Activated naive CD4-positive, alpha-beta T cell treated with anti-CD3 and anti-CD28 coated beads for 36 hours (primary cell): ENCODE measurements around the gene PANK4. TPM values are rescaled to one million over a fixed set of nuclear protein-coding genes. Genes with fewer than 3 reads are reported as not detected.

ENCODE experiments used
- CTCF ChIA-PET: fragments of 350-600 bp; sonication (Branson Sonifier 250); formaldehyde crosslinking; loops from one replicate; lab custom pipeline; 2021; ENCODE audit warnings: antibody characterized with exemption; lab: Charles Lee
- DNase-seq: peaks from one replicate; pipeline ENCODE4 v3.0.0-alpha.2; 2020
- H3K27ac Mint-ChIP-seq: one replicate; pipeline ENCODE4 v1.8.0; 2021; ENCODE audit warnings: mild to moderate bottlenecking, mixed read lengths
- H3K27me3 Mint-ChIP-seq: one replicate; pipeline ENCODE4 v1.8.0; 2021; ENCODE audit warnings: low read depth, mixed read lengths
- H3K36me3 Mint-ChIP-seq: one replicate; pipeline ENCODE4 v1.8.0; 2021; ENCODE audit warnings: low read depth, mixed read lengths
- H3K4me1 Mint-ChIP-seq: one replicate; pipeline ENCODE4 v1.8.0; 2021; ENCODE audit warnings: low read depth, mixed read lengths
- H3K4me3 Mint-ChIP-seq: one replicate; pipeline ENCODE4 v1.8.0; 2021; ENCODE audit warnings: mild to moderate bottlenecking, moderate library complexity, mixed read lengths
- H3K9me3 Mint-ChIP-seq: one replicate; pipeline ENCODE4 v1.8.0; 2021; ENCODE audit warnings: mixed read lengths
- intact Hi-C: fragments of 100-400 bp; cut with micrococcal nuclease; formaldehyde crosslinking; loops from one replicate; pipeline ENCODE4 v1.15.1; 2023
- total RNA-seq, 2 experiments: library from RNA; stranded (reverse); gene quantifications; one replicate each; pipeline ENCODE4 v1.2.3, GENCODE V29; 2021

Gene PANK4
- total RNA-seq, 2 experiments from 2014 or later: 46.6 to 51.4 TPM

DNA sequence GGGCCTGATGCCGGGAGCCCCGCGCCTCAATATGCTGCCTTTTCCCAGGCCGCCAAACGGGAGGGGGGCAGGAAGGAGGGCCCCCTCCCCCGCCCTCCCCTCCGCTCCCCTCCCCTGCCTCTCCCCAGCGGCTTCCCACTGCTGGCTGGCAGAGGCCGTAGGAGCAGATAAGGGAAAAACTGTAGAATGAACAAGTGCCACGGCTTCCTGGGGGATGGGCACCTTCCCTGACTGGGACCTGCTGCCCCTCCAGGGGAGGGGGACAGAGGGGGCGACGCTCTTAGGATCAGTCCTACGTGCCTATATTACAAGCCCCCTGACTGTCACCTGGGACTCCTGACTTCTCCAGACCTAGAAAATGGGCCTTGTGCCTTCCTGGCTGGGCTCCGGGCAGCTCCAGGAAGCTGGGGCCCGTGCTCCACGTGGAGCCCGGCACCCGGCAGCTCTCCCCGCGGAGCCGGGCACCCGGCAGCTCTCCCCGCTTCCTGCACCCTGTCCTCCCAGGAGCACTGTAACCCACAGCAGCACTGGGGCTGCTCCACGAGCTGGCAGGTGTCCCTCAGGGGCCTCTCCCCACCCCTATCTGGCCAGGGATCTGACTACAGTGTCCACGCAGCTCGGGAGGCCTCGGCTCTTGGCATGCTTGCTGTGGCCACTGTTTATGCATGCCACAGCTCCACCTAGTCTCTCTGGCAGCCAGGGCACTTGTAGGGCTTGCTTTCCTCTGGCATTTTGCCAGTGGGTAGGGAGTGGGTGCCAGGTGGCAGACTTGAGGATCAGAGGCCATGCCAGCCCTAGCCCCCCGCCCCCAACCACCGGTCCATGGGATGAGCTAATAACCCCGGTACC is 4.3 kb upstream of the PANK4 start:
- Mint-ChIP-seq H3K27me3 (peaks cover 9% of the 10 kb centered on the region), H3K36me3 (no peaks in the 10 kb centered on the region), H3K27ac (no peak overlapping the region), H3K9me3 (no peaks in the 10 kb centered on the region), H3K4me3 (peak overlapping the region; percentile 36), H3K4me1 (peaks cover 16% of the 10 kb centered on the region)
- CTCF ChIA-PET: interaction anchor here (0.8 to 1.1 kb wide), 3 partner anchors 9 to 17 kb away, joined by 3 read pairs; no protein-coding TSS in a partner anchor
- DNase-seq: no peak
- intact Hi-C loops: no loop called here

DNA sequence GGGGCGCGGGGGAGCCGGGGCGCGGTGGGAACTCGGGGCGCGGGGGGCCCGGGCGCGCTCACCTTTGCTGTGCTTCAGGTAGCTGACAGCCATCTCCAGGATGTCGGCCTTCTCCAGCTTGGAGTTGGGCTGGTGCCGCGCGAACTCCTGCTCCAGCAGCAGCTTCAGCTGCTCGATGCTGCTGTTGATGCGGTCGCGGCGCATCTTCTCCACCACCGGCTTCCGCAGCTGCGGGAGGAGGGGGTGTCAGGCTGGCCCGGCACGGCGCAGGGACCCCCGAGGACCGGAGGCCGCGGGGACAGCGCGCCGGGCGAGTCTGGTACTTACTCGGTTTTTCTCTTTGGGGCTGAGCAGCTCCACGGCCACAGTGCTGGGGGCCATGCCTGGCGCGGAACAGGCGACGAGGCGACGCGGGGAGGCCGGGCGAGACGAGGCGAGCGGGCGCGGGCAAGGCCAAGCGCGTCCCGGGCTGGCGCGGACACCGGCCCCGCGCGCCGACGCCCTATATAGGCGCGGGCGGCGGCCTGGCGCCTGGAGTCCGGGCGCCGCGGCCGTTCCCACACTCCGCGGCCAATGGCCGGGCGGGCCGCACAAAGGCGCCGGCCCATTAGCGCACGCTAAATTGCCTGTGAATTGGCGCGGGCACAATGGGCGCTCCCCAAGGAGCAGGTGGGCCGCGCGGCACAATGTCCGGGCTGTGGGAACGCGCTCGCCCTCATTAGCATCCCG is 3.6 kb upstream of the PANK4 start, which contains the start of gene HES5:
HES5 (minus strand) TSS at position 480 of the 729 bp plus-strand sequence; CDS start at position 381, 99 bp downstream.
- CTCF ChIA-PET: interaction anchor here (0.8 to 1.2 kb wide), 4 partner anchors 10 to 17 kb away, joined by 3 to 4 read pairs (median 3); no protein-coding TSS in a partner anchor
- no peak for DNase-seq
- intact Hi-C loops: loop anchor here (5.0 kb wide), 1 partner anchor 333 kb away; no protein-coding TSS in a partner anchor
- Mint-ChIP-seq H3K27me3 (peaks cover 9% of the 10 kb centered on the region), H3K9me3 (no peaks in the 10 kb centered on the region), H3K36me3 (no peaks in the 10 kb centered on the region), H3K4me3 (peak within 1 kb of the TSS; percentile 60), H3K4me1 (peaks cover 21% of the 10 kb centered on the region), H3K27ac (no peak within 1 kb of the TSS)

DNA sequence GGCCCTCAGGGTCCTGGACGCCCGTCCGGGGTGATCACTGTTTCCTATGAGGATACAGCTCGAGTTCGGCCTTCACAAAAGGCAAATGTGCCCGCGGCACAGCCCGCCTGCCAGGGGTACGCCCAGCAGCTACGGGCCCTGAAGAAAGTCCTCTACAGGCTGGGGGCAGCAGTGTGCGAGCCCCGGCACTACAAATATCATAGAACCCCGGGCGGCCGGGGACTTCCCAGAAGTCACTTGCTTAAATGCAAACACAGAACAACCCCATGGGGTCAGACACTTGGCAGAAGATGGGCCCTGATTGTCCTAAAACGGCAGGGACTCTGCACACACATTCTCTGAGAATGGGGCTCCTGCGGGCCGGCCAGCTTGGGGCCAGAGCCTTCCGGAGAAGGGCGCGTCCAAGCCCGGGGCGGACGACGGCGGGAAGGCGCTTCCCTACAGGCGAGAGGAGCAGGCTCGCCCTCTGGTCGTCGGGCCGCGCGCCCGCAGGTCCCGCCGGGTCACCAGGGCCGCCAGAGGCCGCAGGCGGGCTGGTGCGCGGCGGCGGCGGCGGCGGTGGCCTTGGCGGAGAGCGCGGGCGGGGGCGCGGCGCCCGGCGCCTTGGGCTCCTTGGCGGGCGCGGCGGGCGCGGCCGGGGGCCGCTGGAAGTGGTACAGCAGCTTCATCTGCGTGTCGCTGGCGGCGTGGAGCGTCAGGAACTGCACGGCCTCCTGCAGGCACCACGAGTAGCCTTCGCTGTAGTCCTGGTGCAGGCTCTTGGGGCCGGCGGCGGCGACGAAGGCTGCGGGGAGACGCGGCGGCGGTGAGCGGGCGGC is 2.8 kb upstream of the PANK4 start:
- Mint-ChIP-seq H3K4me1 (peaks cover 29% of the 10 kb centered on the region), H3K4me3 (peak overlapping the region; percentile 60)
- CTCF ChIA-PET: interaction anchor here (1.2 kb wide), 1 partner anchor 18 kb away, joined by 4 read pairs; no protein-coding TSS in a partner anchor

DNA sequence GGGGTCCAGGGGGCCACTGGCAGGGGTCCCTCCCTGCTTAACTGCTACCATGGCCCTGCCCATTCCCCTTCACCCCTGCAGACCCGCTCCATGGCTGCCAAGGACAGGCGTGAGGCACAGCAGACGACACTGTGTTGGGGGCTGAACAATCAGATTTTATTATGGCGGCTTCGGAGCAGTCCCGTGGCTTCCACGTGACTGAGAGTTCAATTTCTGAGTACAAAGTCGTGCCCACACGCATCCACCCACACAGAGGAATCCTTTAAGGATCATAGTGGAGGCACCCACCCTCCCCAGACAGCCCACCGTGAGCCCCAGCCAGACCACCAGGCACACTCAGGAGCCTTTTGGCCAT is 2.2 kb upstream of the PANK4 start:
- intact Hi-C loops: loop anchor here (5.0 kb wide), 1 partner anchor 331 kb away; no protein-coding TSS in a partner anchor
- Mint-ChIP-seq H3K27me3 (peaks cover 9% of the 10 kb centered on the region), H3K4me3 (peak overlapping the region; percentile 6)

More for the DNA sequence above, 2.8 kb upstream of the PANK4 start:
- Mint-ChIP-seq H3K9me3 (no peaks in the 10 kb centered on the region), H3K27ac (no peak overlapping the region), H3K27me3 (peaks cover 9% of the 10 kb centered on the region), H3K36me3 (no peaks in the 10 kb centered on the region)
- intact Hi-C loops: loop anchor here (5.0 kb wide), 1 partner anchor 332 kb away; no protein-coding TSS in a partner anchor
- DNase-seq: peak; percentile 46

DNA sequence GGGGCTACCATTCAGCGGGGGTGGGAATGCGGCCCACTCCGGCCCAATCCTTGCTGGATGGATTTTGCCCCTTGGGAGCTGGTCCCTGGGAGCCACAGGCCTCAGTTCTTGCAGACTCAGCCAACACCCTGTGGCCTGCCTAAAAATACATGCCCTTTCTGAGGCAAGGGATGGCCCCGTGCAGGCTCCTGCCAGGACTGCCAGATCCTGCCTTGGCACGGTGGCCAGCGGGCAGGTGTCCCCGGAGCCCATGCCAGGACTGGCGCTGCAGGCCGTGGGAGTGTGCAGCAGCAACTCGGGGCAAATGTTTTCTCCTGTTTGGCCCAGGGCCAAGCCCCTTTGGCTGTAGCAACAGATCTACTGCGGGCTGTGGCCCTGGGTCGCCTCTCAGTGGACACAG is 1.6 kb upstream of the PANK4 start:
- Mint-ChIP-seq H3K27me3 (peaks cover 9% of the 10 kb centered on the region), H3K27ac (no peak overlapping the region), H3K4me1 (peaks cover 39% of the 10 kb centered on the region), H3K4me3 (no peak overlapping the region), H3K9me3 (no peaks in the 10 kb centered on the region), H3K36me3 (peaks cover 2% of the 10 kb centered on the region)
- CTCF ChIA-PET: interaction anchor here (0.6 kb wide), 1 partner anchor 21 kb away, joined by 4 read pairs; no protein-coding TSS in a partner anchor
- no peak for DNase-seq
- intact Hi-C loops: loop anchor here (5.0 kb wide), 1 partner anchor 331 kb away; no protein-coding TSS in a partner anchor

More for the DNA sequence above, 2.2 kb upstream of the PANK4 start:
- no peaks in the 10 kb centered on the region for H3K9me3 Mint-ChIP-seq
- DNase-seq: no peak
- H3K36me3 Mint-ChIP-seq: no peaks in the 10 kb centered on the region
- CTCF ChIA-PET: no interaction called here
- H3K27ac Mint-ChIP-seq: no peak overlapping the region
- peaks cover 34% of the 10 kb centered on the region for H3K4me1 Mint-ChIP-seq

DNA sequence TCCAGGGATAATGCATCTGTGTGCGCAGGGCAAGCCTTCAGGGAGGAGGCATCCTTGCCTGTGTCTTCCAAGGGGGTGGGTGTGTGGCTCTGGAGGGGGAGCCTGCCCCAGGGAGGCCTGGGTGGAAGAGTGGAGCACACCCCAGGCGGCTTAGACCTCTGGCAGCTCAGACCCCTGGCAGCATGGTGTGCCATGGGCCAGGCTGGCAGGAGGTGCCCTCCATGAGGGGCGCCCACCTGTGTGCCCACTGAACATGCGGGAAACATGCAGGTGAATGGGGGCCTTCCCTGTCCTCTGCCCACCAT is 1.1 kb upstream of the PANK4 start:
- no peak for DNase-seq
- peaks cover 9% of the 10 kb centered on the region for H3K27me3 Mint-ChIP-seq
- H3K4me3 Mint-ChIP-seq: no peak overlapping the region
- H3K27ac Mint-ChIP-seq: no peak overlapping the region
- intact Hi-C loops: loop anchor here (5.0 kb wide), 1 partner anchor 330 kb away; no protein-coding TSS in a partner anchor
- H3K4me1 Mint-ChIP-seq: peaks cover 44% of the 10 kb centered on the region
- CTCF ChIA-PET: no interaction called here
- H3K36me3 Mint-ChIP-seq: peaks cover 5% of the 10 kb centered on the region
- no peaks in the 10 kb centered on the region for H3K9me3 Mint-ChIP-seq

DNA sequence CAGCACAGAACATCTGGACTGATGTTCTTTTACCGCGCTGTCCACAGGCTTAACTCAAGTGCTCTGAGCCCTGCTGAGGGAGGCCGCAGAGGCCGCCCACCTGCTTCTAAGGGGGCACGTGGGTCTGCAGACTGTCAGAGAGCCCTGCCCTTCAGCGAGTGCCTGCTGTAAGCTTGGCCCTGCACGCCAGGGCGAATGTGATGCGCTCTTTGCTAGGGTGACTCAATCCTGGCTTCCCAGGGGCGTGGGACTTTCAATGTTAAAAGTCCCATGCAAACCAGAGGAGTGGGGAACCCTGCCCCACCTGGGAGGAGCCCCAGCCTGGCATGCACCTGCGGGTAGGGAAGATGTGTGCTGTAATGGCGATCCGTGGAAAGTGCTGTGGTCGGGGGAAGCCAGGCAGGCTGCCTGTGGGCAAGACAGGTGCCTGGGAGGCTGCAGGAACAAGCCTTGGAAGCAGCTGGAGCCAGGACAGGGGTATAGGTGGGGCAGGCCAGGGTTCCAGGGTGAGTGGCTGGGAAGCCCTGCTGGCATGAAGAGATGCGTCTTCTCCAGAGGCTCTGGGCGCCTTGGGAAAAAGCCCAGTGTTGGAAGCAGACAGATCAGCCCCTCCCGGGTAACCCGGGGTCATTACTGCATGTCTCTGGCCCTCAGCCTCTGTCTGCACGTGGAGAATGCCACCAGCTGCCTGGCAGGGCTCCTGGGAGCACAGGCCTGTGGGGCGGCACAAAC is 594 bp upstream of the PANK4 start:
- Mint-ChIP-seq H3K4me1 (peaks cover 47% of the 10 kb centered on the region), H3K36me3 (peaks cover 6% of the 10 kb centered on the region), H3K27ac (no peak overlapping the region), H3K4me3 (peak overlapping the region; percentile 87), H3K9me3 (no peaks in the 10 kb centered on the region), H3K27me3 (peaks cover 7% of the 10 kb centered on the region)
- CTCF ChIA-PET: no interaction called here
- peak; percentile 88 for DNase-seq
- intact Hi-C loops: loop anchor here (1.0 to 5.0 kb wide), 6 partner anchors 20 to 330 kb away; partner anchors contain the start of gene PRXL2B

DNA sequence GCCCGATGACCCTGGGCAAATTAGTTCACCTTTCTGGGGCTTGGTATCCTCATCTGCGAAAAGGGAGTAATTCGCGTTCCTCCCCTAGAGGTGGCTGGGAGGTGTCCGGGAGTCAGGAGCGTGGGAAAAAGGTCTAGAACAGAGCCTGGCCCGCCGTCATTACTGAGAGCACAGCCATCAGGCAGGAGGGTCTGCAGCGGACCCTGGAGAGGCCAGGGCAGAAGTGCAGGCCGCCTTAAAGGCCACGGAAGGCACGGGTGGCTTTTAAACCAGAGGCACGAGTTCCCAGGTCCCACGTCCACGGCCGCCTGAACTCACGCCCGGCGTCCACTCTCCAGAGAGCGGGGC is 850 bp downstream of the PANK4 start:
- CTCF ChIA-PET: interaction anchor here (2.1 kb wide), 1 partner anchor 22 kb away, joined by 10 read pairs; no protein-coding TSS in a partner anchor
- peak overlapping the region; percentile 97 for H3K27ac Mint-ChIP-seq
- H3K36me3 Mint-ChIP-seq: peaks cover 9% of the 10 kb centered on the region
- intact Hi-C loops: loop anchor here (5.0 kb wide), 1 partner anchor 328 kb away; no protein-coding TSS in a partner anchor
- DNase-seq: no peak
- H3K9me3 Mint-ChIP-seq: no peaks in the 10 kb centered on the region
- H3K4me1 Mint-ChIP-seq: peaks cover 45% of the 10 kb centered on the region
- H3K4me3 Mint-ChIP-seq: peak overlapping the region; percentile 87
- H3K27me3 Mint-ChIP-seq: no peaks in the 10 kb centered on the region

DNA sequence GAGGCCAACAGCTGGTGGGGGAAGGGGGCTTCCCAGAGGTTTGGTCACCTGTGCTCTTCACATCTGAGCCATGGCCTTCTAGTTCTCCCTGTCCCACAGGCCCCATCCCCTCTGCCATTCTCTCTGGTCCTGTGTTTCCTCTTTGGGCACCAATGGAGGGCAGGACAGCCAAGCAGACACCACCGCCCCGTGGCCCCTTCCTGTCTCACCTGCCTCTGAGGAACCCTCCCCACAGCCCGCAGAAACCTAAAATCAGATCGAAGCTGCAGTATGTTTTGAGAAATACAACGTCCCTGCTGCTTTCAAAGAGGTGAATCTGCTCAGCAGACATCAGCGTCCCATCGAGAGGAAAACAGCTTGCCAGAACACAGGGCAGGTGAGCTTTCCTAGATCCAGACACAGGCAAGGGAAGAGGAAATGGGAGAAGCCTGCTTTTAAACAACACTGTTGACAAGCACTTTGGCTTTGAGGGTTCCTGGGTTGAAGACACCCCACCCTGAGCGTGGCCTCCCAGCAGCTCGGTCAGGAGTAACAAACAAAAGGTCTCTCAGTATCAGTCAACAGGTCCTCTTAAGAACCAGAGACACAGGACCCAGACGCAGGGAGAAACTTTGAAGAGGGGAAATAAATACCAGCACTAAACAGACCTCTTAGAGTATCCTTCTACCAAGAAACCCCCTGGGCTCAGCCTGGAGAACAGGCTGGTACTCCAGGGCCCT is 2.3 kb downstream of the PANK4 start:
- Mint-ChIP-seq H3K9me3 (no peaks in the 10 kb centered on the region), H3K27me3 (no peaks in the 10 kb centered on the region), H3K27ac (peak overlapping the region; percentile 97), H3K4me3 (peak overlapping the region; percentile 87), H3K4me1 (peaks cover 44% of the 10 kb centered on the region), H3K36me3 (peaks cover 11% of the 10 kb centered on the region)
- intact Hi-C loops: no loop called here
- CTCF ChIA-PET: interaction anchor here (0.6 to 2.1 kb wide), 8 partner anchors 10 to 1118 kb away, joined by 3 to 10 read pairs (median 3); no protein-coding TSS in a partner anchor
- peak; percentile 66 for DNase-seq

DNA sequence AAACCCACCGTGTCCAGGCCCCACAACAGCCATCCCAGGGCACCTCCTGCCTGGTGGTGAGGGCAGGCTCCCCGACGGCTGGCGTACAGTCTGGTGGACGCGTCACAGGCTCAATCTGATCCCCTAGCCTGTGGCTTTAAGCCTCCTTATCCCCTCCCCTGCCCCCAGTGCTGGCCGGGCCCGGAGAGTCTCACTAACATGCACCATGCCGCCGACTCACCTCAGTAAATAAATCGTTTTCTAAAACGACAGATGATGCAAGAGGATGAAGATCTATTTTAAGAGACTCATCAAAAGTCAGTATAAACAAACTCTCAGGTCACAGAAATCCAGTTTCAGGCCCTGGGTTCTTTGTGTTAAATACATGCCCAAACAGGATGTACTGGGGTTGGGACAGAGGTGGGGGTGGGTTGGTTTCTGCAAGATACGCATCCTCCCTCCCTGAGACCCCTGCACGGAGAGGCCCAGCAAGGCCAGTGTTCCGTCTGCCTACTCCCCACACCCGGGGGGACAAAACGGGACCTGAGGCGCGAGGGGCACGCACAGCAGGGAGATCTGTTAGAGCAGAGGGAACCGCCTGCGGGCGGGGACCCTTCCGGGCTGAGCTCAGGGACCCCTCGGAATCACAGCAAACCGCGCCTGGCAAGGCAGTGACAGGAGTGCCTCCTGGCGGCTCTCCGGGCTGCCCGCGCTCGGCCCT is 3.1 kb downstream of the PANK4 start:
- peak overlapping the region; percentile 97 for H3K27ac Mint-ChIP-seq
- H3K4me1 Mint-ChIP-seq: peaks cover 39% of the 10 kb centered on the region
- DNase-seq: peak; percentile 64
- CTCF ChIA-PET: interaction anchor here (1.1 to 2.1 kb wide), 5 partner anchors 24 to 110 kb away, joined by 3 to 10 read pairs (median 5); no protein-coding TSS in a partner anchor
- H3K9me3 Mint-ChIP-seq: no peaks in the 10 kb centered on the region
- intact Hi-C loops: no loop called here
- no peaks in the 10 kb centered on the region for H3K27me3 Mint-ChIP-seq
- H3K36me3 Mint-ChIP-seq: peaks cover 13% of the 10 kb centered on the region
- H3K4me3 Mint-ChIP-seq: peak overlapping the region; percentile 87
